ENCODE data around the gene BLOC1S2. TPM values are rescaled to one million over a fixed set of nuclear protein-coding genes. Genes with fewer than 3 reads are reported as not detected.

Gene BLOC1S2
- total and polyA plus RNA-seq, 2 donors: 22.4 to 28.6 TPM

DNA sequence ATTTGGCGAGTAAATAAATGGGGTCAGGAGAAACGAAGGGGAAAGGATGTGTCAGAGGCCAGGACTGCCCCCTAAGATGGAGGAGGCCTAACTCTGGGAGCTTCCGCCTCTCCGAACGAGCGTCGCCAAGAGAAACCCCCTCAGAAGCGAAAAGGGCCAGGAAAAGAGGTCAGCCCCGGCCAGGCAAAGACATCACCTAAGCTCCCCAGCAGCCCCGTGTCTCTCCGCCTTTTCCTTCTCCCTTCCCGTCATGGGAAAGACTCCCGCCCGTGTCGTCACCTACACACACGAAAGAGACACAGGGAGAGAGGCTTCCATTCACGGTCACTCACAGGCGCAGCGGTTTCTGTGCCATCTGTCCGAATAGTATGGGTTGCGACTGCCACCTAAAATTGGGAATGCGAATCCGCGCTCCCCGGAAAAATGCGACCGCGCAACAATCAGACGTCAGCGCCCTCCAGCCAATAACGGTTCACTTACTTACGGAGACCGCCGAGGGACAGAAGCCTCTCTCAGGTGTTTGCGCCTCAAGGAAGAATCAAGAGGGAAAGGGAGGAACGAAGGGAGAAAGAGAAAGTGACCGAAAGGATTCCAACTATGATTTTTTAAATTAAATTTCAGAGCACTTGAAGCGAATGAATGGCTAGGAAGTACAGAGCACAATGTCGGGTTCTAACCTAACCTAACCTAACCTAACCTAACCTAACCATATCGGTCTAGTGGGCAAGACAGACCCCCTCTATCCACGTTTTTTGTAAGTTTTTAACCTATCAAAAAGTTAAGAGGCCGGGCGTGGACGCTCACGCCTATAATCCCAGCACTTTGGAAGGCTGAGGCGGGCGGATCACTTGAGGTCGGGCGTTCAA, 19.0 kb downstream of the BLOC1S2 start, which contains the start of gene CWF19L1:
TSS of gene CWF19L1 (minus strand) at position 400 of the 866 bp plus-strand sequence. CDS start at position 355, 45 bp downstream.
- H3K36me3 ChIP-seq (ENCODE audit: insufficient read depth): no peaks in the 10 kb centered on the region
- WGBS: 1% methylated on average over 49 of the region's 49 CpGs

DNA sequence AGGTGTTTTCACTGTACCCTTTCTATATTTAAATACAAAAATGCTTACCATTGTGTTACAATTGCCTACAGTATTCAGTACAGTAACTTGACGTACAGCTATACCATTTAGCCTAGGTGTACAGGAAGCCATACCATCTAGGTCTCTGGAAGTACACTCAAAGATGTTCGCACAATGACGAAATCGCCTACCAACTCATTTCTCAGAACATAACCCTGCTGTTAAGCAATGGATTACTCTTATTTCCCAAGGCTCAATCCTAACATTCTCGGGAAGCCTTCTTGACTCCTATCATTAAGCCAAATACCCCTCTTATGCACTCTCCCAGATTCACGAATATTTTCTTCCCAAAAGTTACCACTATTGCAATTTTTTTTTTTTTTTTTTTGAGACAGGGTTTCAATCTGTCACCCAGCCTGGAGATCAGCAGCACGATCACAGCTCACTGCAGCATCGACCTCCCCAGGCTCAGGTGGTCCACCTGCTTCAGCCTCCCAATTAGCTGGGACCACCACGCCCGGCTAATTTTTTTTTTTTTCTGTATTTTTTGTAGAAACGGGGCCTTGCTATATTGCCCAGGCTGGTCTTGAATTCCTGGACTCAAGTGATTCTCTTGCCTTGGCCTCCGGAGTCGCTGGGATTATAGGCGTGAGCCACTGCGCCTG, 20.5 kb downstream of the BLOC1S2 start:
- no peaks in the 10 kb centered on the region for H3K4me1 ChIP-seq (ENCODE audit: insufficient read depth)
- DNase-seq (ENCODE audit: extremely low spot score): no peak
- no peak overlapping the region for H3K27ac ChIP-seq (ENCODE audit: low read depth)
- H3K4me3 ChIP-seq (ENCODE audit: low read depth, low read length): no peak overlapping the region
- WGBS: 93% methylated on average over 15 of the region's 15 CpGs
- no peaks in the 10 kb centered on the region for H3K36me3 ChIP-seq (ENCODE audit: insufficient read depth)

More for the DNA sequence above, 19.0 kb downstream of the BLOC1S2 start, which contains the start of gene CWF19L1:
- Histone ChIP-seq H3K4me3 (ENCODE audit: low read depth, low read length) (peak within 1 kb of the TSS; percentile 85), H3K4me1 (ENCODE audit: insufficient read depth) (no peaks in the 10 kb centered on the region), H3K27ac (ENCODE audit: low read depth) (no peak within 1 kb of the TSS)
- DNase-seq (ENCODE audit: extremely low spot score): peak; percentile 70

DNA sequence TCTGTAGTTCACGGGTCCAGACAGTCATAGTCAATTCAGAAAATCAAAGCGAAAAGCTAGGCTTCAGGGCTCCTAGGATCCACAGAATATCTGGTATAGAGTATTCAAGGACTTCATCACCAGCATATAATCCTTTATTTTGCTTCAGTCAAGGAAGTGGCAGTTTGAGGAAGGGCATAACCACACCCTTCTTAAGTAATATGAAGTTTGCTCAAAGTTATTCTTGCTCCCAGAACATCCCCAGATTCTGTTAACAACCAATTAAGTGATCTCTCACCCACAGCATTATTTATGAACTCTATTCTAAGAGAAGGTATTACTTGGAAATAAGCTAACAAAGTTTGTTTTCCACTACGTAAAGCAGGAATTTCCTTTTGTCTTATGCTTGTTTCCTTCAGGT, 32.3 kb downstream of the BLOC1S2 start:
- no peak for DNase-seq (ENCODE audit: extremely low spot score)
- no peak overlapping the region for H3K4me3 ChIP-seq (ENCODE audit: low read depth, low read length)
- 95% methylated on average over 3 of the region's 3 CpGs for WGBS
- H3K4me1 ChIP-seq (ENCODE audit: insufficient read depth): no peaks in the 10 kb centered on the region
- H3K36me3 ChIP-seq (ENCODE audit: insufficient read depth): peaks cover 5% of the 10 kb centered on the region
- H3K27ac ChIP-seq (ENCODE audit: low read depth): no peak overlapping the region

DNA sequence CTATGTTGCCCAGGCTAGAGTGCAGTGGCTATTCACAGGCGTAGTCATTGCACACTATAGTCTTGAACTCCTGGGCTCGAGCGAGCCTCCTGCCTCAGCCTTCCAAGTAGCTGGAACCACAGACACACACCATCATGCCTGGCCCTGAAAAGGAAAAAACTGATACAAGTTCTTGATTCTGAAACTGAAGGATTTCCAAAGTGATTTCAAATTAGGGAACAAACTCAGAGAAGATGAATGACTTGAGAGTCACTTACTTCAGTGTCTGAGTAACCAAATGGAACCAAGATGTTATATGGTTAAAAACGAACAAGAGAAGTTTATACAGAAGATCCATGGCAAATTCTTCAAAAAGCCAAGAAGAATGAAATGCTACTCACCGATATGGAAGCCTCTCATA, 33.4 kb downstream of the BLOC1S2 start:
- no peaks in the 10 kb centered on the region for H3K4me1 ChIP-seq (ENCODE audit: insufficient read depth)
- no peak overlapping the region for H3K4me3 ChIP-seq (ENCODE audit: low read depth, low read length)
- 95% methylated on average over 5 of the region's 5 CpGs for WGBS
- H3K36me3 ChIP-seq (ENCODE audit: insufficient read depth): peaks cover 5% of the 10 kb centered on the region
- DNase-seq (ENCODE audit: extremely low spot score): no peak
- H3K27ac ChIP-seq (ENCODE audit: low read depth): no peak overlapping the region

DNA sequence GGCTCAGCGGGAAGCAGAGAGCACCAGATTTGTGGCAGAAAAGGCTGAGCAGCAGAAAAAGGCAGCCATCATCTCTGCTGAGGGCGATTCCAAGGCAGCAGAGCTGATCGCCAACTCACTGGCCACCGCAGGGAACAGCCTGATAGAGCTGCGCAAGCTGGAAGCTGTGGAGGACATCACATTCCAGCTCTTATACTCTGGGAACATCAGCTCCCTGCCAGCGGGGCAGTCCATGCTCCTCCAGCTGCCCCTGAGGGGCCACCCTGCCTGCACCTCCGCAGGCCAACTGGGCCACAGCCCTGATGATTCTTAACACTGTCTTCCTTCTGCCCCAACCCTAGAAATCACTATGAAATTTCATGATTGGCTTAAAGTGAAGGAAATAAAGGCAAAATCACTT, 37.7 kb downstream of the BLOC1S2 start:
- Histone ChIP-seq H3K4me1 (ENCODE audit: insufficient read depth) (no peaks in the 10 kb centered on the region), H3K4me3 (ENCODE audit: low read depth, low read length) (no peak overlapping the region), H3K36me3 (ENCODE audit: insufficient read depth) (peaks cover 1% of the 10 kb centered on the region), H3K27ac (ENCODE audit: low read depth) (no peak overlapping the region)
- WGBS: 98% methylated on average over 7 of the region's 7 CpGs
- no peak for DNase-seq (ENCODE audit: extremely low spot score)

DNA sequence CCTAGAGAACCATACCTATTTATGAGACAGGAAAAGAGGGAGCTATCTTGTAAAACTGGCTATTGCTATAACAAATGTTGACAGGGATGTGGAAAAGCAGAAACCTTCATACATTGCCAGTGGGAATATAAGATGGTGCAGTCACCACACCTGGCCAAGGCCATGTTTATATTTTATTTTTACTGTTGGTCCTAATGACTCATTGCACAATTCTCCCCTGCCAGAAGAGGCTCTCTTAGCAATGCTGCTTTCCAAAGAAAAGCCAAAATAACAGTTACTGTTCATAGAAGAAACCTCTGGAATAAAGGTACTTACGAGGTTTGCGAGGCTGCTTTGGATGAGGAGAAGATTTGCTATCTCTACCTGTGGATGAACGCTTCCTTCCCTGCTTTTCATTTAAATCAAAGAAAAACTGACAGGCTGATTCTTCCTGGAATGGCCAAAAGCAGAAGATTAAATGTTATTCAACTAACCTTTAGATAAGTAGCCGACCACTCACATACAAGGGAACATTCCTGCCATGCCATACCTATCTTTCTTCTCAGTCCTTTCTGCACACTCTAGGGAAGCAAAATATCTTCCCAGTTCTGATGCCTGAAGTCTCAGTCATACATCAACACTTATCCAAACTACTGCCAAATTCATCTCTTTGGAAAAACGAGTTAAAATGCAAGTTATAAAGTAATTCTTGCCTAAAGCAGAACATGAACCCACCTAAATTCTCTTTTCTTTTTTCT, 40.8 kb downstream of the BLOC1S2 start:
- H3K27ac ChIP-seq (ENCODE audit: low read depth): no peak overlapping the region
- DNase-seq (ENCODE audit: extremely low spot score): no peak
- H3K36me3 ChIP-seq (ENCODE audit: insufficient read depth): peaks cover under 1% of the 10 kb centered on the region
- H3K4me1 ChIP-seq (ENCODE audit: insufficient read depth): no peaks in the 10 kb centered on the region
- no peak overlapping the region for H3K4me3 ChIP-seq (ENCODE audit: low read depth, low read length)
- WGBS: 92% methylated on average over 5 of the region's 5 CpGs

DNA sequence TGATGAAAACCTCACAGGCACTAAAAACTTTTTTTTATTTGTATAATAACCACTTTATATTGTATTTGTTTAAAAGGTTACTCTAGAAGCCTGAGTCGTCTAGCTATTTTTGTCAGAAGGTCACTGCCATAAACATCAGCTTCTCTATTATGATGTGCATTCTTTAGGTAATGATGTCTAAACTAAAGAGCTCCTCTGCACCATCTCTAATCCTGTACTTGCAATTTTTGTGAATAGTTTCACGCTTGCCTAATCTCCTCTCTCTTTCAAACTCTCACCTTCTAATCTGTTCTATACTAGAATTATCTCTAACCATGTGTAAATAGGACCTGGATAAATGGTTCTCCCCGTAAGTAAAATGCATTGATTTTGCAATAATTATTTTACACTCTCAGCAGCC, 46.6 kb downstream of the BLOC1S2 start:
- H3K36me3 ChIP-seq (ENCODE audit: insufficient read depth): peaks cover 3% of the 10 kb centered on the region
- no peak overlapping the region for H3K27ac ChIP-seq (ENCODE audit: low read depth)
- no peaks in the 10 kb centered on the region for H3K4me1 ChIP-seq (ENCODE audit: insufficient read depth)
- DNase-seq (ENCODE audit: extremely low spot score): no peak
- no peak overlapping the region for H3K4me3 ChIP-seq (ENCODE audit: low read depth, low read length)
- 91% methylated on average over 3 of the region's 3 CpGs for WGBS

DNA sequence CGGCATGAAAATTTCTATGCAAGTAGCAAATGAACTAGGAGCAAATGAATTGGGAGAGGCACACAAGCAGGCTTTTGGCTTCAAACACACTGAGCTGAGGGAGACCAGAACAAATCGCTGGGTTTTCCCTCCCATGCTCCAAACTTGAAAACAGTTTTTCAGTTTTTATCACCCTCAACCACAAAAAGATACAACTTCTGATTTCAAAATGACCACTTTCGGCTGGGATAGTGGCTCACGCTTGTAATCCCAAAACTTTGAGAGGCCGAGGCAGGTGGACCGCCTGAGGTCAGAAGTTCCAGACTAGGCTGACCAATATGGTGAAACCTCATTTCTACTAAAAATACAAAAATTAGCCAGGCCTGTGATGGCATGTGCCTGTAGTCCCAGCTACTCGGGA, 48.1 kb downstream of the BLOC1S2 start:
- H3K4me1 ChIP-seq (ENCODE audit: insufficient read depth): no peaks in the 10 kb centered on the region
- no peak overlapping the region for H3K4me3 ChIP-seq (ENCODE audit: low read depth, low read length)
- DNase-seq (ENCODE audit: extremely low spot score): no peak
- H3K27ac ChIP-seq (ENCODE audit: low read depth): no peak overlapping the region
- peaks cover 7% of the 10 kb centered on the region for H3K36me3 ChIP-seq (ENCODE audit: insufficient read depth)
- WGBS: 97% methylated on average over 7 of the region's 7 CpGs

DNA sequence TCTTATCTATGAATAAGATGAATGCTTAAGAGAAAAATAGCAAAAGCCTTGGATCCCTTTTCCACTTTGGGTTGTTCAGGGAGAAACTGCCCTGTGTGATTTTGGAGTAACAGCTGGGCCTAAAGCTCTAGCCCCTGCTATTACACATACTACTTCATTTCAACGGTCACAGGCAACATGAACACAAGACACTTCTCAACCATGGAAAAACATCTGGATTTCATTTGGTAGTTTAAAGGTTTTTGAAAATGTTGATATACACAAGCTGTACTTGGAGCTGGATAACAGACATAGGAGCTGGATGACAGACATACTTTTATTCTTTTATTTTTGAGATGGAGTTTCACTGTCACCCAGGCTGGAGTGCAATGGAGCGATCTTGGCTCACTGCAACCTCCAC, 54.4 kb downstream of the BLOC1S2 start:
- Histone ChIP-seq H3K36me3 (ENCODE audit: insufficient read depth) (peaks cover 7% of the 10 kb centered on the region), H3K4me1 (ENCODE audit: insufficient read depth) (no peaks in the 10 kb centered on the region), H3K27ac (ENCODE audit: low read depth) (no peak overlapping the region), H3K4me3 (ENCODE audit: low read depth, low read length) (no peak overlapping the region)
- DNase-seq (ENCODE audit: extremely low spot score): no peak
- WGBS: 54% methylated on average over 2 of the region's 2 CpGs

DNA sequence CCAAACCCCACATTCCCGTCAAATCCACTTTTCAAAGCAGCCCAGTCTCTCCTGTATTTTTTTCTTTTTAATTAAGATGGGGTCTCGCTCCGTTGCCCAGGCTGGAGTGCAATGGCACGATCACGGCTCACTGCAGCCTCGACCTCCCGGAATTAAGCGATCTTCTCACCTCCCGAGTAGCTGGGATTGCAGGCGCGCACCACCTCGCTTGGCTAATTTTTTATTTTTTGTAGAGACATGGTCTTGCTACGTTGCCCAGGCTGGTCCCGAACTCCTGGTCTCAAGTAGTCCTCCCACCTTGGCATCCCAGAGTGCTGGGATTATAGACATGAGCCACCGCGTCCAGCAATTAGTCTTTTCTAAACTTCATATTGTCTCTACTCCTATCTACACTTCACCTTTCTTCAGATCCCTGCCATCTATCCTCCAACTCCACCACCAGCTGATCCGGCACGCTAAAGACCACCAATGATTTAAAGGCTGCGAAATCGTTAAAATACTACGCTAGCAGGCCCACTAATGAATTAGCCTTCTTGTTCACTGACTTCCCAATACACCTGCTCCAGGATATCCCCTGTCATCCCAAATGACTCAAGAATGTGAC, 56.6 kb downstream of the BLOC1S2 start:
- WGBS: 55% methylated on average over 21 of the region's 21 CpGs
- H3K4me1 ChIP-seq (ENCODE audit: insufficient read depth): no peaks in the 10 kb centered on the region
- peaks cover 3% of the 10 kb centered on the region for H3K36me3 ChIP-seq (ENCODE audit: insufficient read depth)
- no peak for DNase-seq (ENCODE audit: extremely low spot score)
- peak overlapping the region; percentile 81 for H3K4me3 ChIP-seq (ENCODE audit: low read depth, low read length)
- no peak overlapping the region for H3K27ac ChIP-seq (ENCODE audit: low read depth)

DNA sequence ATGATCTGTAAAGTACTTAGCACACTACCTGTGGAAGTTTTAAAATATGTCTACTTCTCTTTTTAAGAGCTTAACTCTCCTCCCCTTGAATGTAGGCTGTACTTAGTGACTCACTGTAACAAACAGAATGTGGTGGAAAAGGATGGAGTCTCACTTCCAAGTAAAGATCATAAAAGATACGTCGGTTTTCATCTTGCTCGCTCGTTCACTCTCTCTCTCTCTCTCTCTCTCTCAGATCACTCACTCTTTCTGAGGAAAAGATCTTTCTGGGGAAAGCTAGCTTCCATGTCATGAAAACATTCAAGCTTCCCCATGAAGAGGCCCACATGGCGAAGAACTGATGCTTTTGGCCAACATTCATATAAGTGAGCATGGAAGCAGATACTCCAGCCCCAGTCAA, 62.6 kb downstream of the BLOC1S2 start:
- whole genome bisulfite sequencing: 79% methylated on average over 5 of the region's 5 CpGs
- H3K36me3 ChIP-seq (ENCODE audit: insufficient read depth): peaks cover 5% of the 10 kb centered on the region
- H3K4me3 ChIP-seq (ENCODE audit: low read depth, low read length): no peak overlapping the region
- H3K27ac ChIP-seq (ENCODE audit: low read depth): no peak overlapping the region
- DNase-seq (ENCODE audit: extremely low spot score): no peak
- H3K4me1 ChIP-seq (ENCODE audit: insufficient read depth): no peaks in the 10 kb centered on the region

All from urinary bladder (tissue), 4 donors.